SU-DHL-6 (cell line): Measurements from ENCODE around the gene PNPLA2.

ENCODE experiments used
- EZH2phosphoT487 ChIP-seq: fragments of 200-600 bp; sonication (generic), shearing (Covaris generic); conservative IDR thresholded peaks from 2 replicates; pipeline ENCODE4 v1.6.1; 2018; ENCODE audit warnings: mild to moderate bottlenecking, antibody characterized with exemption, low read length, moderate library complexity, mixed read lengths
- TF ChIP-seq, protein P1 (sequence below): fragments of 200-600 bp; sonication (generic); IDR thresholded peaks from one replicate; pipeline ENCODE4 v1.5.1; 2017; ENCODE audit warnings: antibody characterized with exemption, mild to moderate bottlenecking, low read length, moderate library complexity; ENCODE audit not compliant: insufficient read depth, poor library complexity, severe bottlenecking

DNA sequence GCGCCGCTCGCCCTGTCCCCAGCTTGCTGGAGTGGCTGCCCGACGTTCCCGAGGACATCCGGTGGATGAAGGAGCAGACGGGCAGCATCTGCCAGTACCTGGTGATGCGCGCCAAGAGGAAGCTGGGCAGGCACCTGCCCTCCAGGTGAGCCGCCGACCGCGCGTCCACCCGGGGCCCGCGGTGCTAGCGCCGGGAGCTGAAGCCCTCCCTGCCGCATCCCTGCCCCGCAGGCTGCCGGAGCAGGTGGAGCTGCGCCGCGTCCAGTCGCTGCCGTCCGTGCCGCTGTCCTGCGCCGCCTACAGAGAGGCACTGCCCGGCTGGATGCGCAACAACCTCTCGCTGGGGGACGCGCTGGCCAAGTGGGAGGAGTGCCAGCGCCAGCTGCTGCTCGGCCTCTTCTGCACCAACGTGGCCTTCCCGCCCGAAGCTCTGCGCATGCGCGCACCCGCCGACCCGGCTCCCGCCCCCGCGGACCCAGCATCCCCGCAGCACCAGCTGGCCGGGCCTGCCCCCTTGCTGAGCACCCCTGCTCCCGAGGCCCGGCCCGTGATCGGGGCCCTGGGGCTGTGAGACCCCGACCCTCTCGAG is 5.7 kb downstream of the PNPLA2 start:
- TF ChIP-seq, protein P1, sequence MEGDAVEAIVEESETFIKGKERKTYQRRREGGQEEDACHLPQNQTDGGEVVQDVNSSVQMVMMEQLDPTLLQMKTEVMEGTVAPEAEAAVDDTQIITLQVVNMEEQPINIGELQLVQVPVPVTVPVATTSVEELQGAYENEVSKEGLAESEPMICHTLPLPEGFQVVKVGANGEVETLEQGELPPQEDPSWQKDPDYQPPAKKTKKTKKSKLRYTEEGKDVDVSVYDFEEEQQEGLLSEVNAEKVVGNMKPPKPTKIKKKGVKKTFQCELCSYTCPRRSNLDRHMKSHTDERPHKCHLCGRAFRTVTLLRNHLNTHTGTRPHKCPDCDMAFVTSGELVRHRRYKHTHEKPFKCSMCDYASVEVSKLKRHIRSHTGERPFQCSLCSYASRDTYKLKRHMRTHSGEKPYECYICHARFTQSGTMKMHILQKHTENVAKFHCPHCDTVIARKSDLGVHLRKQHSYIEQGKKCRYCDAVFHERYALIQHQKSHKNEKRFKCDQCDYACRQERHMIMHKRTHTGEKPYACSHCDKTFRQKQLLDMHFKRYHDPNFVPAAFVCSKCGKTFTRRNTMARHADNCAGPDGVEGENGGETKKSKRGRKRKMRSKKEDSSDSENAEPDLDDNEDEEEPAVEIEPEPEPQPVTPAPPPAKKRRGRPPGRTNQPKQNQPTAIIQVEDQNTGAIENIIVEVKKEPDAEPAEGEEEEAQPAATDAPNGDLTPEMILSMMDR: no peak
- no peak for TF ChIP-seq EZH2phosphoT487
